K562 (cell line): ENCODE results near the gene AGO3. TPM values are rescaled to one million over a fixed set of nuclear protein-coding genes. Genes with fewer than 3 reads are reported as not detected.
A peak's percentile ranks its signal among the peaks of the same experiment; 100 is the strongest.

ENCODE experiments used
- CHD2 ChIP-seq: IDR thresholded peaks from 2 replicates; pipeline ENCODE4 v1.6.1; 2011; ENCODE audit warnings: low read depth, low read length
- CLOCK ChIP-seq: fragments of 250-450 bp; sonication (Bioruptor Pico); IDR thresholded peaks from 2 replicates; pipeline ENCODE4 v1.4.0; 2020; ENCODE audit warnings: mild to moderate bottlenecking, moderate library complexity, borderline replicate concordance
- DPF2 ChIP-seq: fragments of 450-650 bp; IDR thresholded peaks from 2 replicates; pipeline ENCODE4 v1.6.1; 2016
- FOXK1 ChIP-seq: sonication (generic); formaldehyde crosslinking; IDR thresholded peaks from 2 replicates; pipeline ENCODE4 v1.8.0; 2022; ENCODE audit warnings: missing genetic modification reagents, mild to moderate bottlenecking, borderline replicate concordance
- MGA ChIP-seq: fragments of 450-650 bp; IDR thresholded peaks from 2 replicates; pipeline ENCODE4 v1.6.1; 2016; ENCODE audit warnings: mild to moderate bottlenecking, moderate library complexity
- TAF15 ChIP-seq: fragments of 200-400 bp; formaldehyde crosslinking; IDR thresholded peaks from 2 replicates; pipeline ENCODE4 v1.6.1; 2017; ENCODE audit warnings: mild to moderate bottlenecking, low read depth, low read length, moderate library complexity
- ZFPM2 ChIP-seq: fragments of 250-450 bp; sonication (Bioruptor Pico); IDR thresholded peaks from 2 replicates; pipeline ENCODE4 v1.5.1; 2022; ENCODE audit warnings: mild to moderate bottlenecking
- polyA plus RNA-seq, 8 experiments: library from polyadenylated mRNA; depleted of rRNA in 4 of 8; stranded (reverse) in 5 of 8; unstranded in 3 of 8; fragments of >200 nt; fragmentation: Nextera tagmentation in 2 of 8; fragmentation: Illumina TruSeq in 1 of 8; extraction: Ambion mirVana in 2 of 8; extraction: Trizol in 1 of 8; gene quantifications; 2 replicates each; pipeline versions ENCODE4 v1.2.1 to v1.2.3, GENCODE V29; 2011 to 2014; ENCODE audit warnings: inconsistent platforms in 1 of 8, missing spikeins in 1 of 8
- total RNA-seq, 7 experiments: library from RNA; depleted of rRNA in 6 of 7; stranded (reverse); fragments of >200 nt in 6 of 7; fragmentation: Illumina TruSeq in 2 of 7; extraction: Trizol in 2 of 7; gene quantifications; 2 replicates each; pipeline versions ENCODE4 v1.2.1 to v1.2.3, GENCODE V29; 2011 to 2021; ENCODE audit warnings: low replicate concordance in 1 of 7
- TF ChIP-seq, protein P1 (sequence below): fragments of 450-650 bp; IDR thresholded peaks from 2 replicates; pipeline ENCODE4 v1.6.1; 2017; ENCODE audit warnings: antibody characterized with exemption, mild to moderate bottlenecking

The AGO3 gene
- total and polyA plus RNA-seq, 9 of the 15 experiments (the other 6 are each of a cell fraction or from before 2014, with no cell fraction given), result 4.5 to 41.5 (median 22.7) TPM

- TF ChIP-seq CLOCK (no peak), CHD2 (peak; percentile 23; the same call in 1 of the 2 replicates), FOXK1 (no peak; the same call in 1 of the 2 replicates), DPF2 (no peak; the same call in 1 of the 2 replicates), ZFPM2 (CRISPR knock-in tag) (peak; percentile 96), MGA (peak; percentile 72), TAF15 (no peak)
- TF ChIP-seq, protein P1, sequence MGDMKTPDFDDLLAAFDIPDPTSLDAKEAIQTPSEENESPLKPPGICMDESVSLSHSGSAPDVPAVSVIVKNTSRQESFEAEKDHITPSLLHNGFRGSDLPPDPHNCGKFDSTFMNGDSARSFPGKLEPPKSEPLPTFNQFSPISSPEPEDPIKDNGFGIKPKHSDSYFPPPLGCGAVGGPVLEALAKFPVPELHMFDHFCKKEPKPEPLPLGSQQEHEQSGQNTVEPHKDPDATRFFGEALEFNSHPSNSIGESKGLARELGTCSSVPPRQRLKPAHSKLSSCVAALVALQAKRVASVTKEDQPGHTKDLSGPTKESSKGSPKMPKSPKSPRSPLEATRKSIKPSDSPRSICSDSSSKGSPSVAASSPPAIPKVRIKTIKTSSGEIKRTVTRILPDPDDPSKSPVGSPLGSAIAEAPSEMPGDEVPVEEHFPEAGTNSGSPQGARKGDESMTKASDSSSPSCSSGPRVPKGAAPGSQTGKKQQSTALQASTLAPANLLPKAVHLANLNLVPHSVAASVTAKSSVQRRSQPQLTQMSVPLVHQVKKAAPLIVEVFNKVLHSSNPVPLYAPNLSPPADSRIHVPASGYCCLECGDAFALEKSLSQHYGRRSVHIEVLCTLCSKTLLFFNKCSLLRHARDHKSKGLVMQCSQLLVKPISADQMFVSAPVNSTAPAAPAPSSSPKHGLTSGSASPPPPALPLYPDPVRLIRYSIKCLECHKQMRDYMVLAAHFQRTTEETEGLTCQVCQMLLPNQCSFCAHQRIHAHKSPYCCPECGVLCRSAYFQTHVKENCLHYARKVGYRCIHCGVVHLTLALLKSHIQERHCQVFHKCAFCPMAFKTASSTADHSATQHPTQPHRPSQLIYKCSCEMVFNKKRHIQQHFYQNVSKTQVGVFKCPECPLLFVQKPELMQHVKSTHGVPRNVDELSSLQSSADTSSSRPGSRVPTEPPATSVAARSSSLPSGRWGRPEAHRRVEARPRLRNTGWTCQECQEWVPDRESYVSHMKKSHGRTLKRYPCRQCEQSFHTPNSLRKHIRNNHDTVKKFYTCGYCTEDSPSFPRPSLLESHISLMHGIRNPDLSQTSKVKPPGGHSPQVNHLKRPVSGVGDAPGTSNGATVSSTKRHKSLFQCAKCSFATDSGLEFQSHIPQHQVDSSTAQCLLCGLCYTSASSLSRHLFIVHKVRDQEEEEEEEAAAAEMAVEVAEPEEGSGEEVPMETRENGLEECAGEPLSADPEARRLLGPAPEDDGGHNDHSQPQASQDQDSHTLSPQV, result peak; percentile 91
Measured at GRCh38 chr1:35930593-35931445, at the start of gene AGO3 (continued).
